HepG2 (cell line): Measurements from ENCODE around the gene VAMP4. TPM values are rescaled to one million over a fixed set of nuclear protein-coding genes. Genes with fewer than 3 reads are reported as not detected.

Experiments used
- ARID2 ChIP-seq: sonication (generic); formaldehyde crosslinking; IDR thresholded peaks from 2 replicates; pipeline ENCODE4 v1.8.1; 2022; ENCODE audit warnings: mild to moderate bottlenecking, missing genetic modification reagents, borderline replicate concordance
- ELF4 ChIP-seq: sonication (generic); formaldehyde crosslinking; IDR thresholded peaks from 2 replicates; pipeline ENCODE4 v1.5.0; 2020; ENCODE audit warnings: missing genetic modification reagents, mild to moderate bottlenecking, moderate library complexity, borderline replicate concordance
- KDM3A ChIP-seq: IDR thresholded peaks from 2 replicates; pipeline ENCODE4 v1.6.1; 2018; ENCODE audit warnings: low read depth, missing compliant biosample characterization
- MATR3 ChIP-seq: sonication (generic); formaldehyde crosslinking; IDR thresholded peaks from 2 replicates; pipeline ENCODE4 v1.4.0; 2020; ENCODE audit warnings: missing genetic modification reagents
- RFX3 ChIP-seq: IDR thresholded peaks from 2 replicates; pipeline ENCODE4 v1.6.1; 2016; ENCODE audit warnings: missing biosample characterization, missing genetic modification reagents
- TEAD2 ChIP-seq: sonication (generic); formaldehyde crosslinking; IDR thresholded peaks from 2 replicates; pipeline ENCODE4 v1.9.0; 2021; ENCODE audit warnings: missing genetic modification reagents
- polyA plus RNA-seq, 8 experiments: library from polyadenylated mRNA; depleted of rRNA in 3 of 8; stranded (reverse) in 7 of 8; unstranded in 1 of 8; fragments of >200 nt; fragmentation: Illumina TruSeq in 4 of 8; extraction: Trizol in 4 of 8; gene quantifications; 2 replicates each; pipeline versions ENCODE4 v1.2.1 to v1.2.3, GENCODE V29; 2011 to 2016; ENCODE audit warnings: low read depth in 4 of 8, missing spikeins in 1 of 8, mixed read lengths in 1 of 8; ENCODE audit not compliant: insufficient read depth in 1 of 8
- total RNA-seq, 5 experiments: library from RNA; depleted of rRNA; stranded (reverse); fragments of >200 nt; fragmentation: Illumina TruSeq; extraction: Trizol; gene quantifications; 2 replicates each; pipeline ENCODE4 v1.2.3, GENCODE V29; 2016; ENCODE audit warnings: low read depth in 1 of 5
- TF ChIP-seq, protein P1 (sequence below): sonication (generic); formaldehyde crosslinking; IDR thresholded peaks from 2 replicates; pipeline ENCODE4 v1.5.1; 2020; ENCODE audit warnings: missing genetic modification reagents, mild to moderate bottlenecking, borderline replicate concordance
- TF ChIP-seq, protein P2 (sequence below): fragments of 450-650 bp; IDR thresholded peaks from 2 replicates; pipeline ENCODE4 v1.6.1; 2017; ENCODE audit warnings: mild to moderate bottlenecking
- TF ChIP-seq, protein P3 (sequence below): sonication (generic); formaldehyde crosslinking; IDR thresholded peaks from 2 replicates; pipeline ENCODE4 v1.5.0; 2020; ENCODE audit warnings: mild to moderate bottlenecking, missing genetic modification reagents, borderline replicate concordance

The VAMP4 gene
- total and polyA plus RNA-seq, 2 of the 13 experiments (the other 11 are each of a cell fraction or from before 2014, with no cell fraction given): 1.4 to 2.0 TPM

DNA sequence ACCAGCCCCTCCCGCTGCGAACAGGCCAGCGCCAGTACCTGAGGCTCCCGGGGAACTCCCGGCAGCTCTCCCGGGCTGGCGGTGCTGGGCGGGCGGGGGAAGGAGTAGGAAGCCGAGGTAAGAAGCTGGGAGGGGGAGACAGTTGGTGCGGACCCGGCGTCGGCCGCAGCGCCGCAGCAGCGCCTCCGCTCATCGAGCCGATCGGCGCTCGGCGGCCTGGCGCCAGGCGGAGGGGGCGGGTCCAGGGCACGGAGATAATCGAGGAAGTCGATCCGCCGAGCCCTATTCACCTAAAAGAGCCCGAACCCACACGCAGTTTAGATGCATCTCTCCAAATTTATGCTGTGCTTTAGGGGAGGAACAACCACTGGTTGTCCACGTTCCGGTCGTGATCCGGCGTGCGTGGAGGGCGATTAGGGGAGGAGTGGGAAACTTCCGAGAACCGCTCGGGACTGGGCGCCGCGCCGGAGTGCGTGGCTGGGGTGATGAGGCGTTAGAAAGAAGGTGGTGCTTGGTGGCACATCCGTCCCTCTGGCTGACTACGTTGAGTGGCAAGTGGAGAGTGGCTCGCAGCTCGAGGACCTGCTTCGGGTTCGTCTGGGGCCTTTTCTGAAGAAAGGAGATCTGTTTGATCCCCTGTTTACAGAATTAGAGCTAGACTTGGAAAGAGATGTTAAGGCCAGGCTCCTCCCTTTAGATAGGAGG is at the start of gene VAMP4 (continued):
- TF ChIP-seq, protein P1, sequence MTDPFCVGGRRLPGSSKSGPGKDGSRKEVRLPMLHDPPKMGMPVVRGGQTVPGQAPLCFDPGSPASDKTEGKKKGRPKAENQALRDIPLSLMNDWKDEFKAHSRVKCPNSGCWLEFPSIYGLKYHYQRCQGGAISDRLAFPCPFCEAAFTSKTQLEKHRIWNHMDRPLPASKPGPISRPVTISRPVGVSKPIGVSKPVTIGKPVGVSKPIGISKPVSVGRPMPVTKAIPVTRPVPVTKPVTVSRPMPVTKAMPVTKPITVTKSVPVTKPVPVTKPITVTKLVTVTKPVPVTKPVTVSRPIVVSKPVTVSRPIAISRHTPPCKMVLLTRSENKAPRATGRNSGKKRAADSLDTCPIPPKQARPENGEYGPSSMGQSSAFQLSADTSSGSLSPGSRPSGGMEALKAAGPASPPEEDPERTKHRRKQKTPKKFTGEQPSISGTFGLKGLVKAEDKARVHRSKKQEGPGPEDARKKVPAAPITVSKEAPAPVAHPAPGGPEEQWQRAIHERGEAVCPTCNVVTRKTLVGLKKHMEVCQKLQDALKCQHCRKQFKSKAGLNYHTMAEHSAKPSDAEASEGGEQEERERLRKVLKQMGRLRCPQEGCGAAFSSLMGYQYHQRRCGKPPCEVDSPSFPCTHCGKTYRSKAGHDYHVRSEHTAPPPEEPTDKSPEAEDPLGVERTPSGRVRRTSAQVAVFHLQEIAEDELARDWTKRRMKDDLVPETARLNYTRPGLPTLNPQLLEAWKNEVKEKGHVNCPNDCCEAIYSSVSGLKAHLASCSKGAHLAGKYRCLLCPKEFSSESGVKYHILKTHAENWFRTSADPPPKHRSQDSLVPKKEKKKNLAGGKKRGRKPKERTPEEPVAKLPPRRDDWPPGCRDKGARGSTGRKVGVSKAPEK (CRISPR knock-in tag): no peak
- TF ChIP-seq ARID2 (CRISPR knock-in tag) (peak; percentile 71), RFX3 (CRISPR knock-in tag) (0 out of 2 replicates have a peak, but pooled peaks have one; percentile 9), KDM3A (CRISPR knock-in tag) (0 out of 2 replicates have a peak, but pooled peaks have one; percentile 58), ELF4 (CRISPR knock-in tag) (no peak), TEAD2 (CRISPR knock-in tag) (no peak), MATR3 (no peak)
- TF ChIP-seq, protein P2, sequence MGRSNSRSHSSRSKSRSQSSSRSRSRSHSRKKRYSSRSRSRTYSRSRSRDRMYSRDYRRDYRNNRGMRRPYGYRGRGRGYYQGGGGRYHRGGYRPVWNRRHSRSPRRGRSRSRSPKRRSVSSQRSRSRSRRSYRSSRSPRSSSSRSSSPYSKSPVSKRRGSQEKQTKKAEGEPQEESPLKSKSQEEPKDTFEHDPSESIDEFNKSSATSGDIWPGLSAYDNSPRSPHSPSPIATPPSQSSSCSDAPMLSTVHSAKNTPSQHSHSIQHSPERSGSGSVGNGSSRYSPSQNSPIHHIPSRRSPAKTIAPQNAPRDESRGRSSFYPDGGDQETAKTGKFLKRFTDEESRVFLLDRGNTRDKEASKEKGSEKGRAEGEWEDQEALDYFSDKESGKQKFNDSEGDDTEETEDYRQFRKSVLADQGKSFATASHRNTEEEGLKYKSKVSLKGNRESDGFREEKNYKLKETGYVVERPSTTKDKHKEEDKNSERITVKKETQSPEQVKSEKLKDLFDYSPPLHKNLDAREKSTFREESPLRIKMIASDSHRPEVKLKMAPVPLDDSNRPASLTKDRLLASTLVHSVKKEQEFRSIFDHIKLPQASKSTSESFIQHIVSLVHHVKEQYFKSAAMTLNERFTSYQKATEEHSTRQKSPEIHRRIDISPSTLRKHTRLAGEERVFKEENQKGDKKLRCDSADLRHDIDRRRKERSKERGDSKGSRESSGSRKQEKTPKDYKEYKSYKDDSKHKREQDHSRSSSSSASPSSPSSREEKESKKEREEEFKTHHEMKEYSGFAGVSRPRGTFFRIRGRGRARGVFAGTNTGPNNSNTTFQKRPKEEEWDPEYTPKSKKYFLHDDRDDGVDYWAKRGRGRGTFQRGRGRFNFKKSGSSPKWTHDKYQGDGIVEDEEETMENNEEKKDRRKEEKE: no peak
- TF ChIP-seq, protein P3, sequence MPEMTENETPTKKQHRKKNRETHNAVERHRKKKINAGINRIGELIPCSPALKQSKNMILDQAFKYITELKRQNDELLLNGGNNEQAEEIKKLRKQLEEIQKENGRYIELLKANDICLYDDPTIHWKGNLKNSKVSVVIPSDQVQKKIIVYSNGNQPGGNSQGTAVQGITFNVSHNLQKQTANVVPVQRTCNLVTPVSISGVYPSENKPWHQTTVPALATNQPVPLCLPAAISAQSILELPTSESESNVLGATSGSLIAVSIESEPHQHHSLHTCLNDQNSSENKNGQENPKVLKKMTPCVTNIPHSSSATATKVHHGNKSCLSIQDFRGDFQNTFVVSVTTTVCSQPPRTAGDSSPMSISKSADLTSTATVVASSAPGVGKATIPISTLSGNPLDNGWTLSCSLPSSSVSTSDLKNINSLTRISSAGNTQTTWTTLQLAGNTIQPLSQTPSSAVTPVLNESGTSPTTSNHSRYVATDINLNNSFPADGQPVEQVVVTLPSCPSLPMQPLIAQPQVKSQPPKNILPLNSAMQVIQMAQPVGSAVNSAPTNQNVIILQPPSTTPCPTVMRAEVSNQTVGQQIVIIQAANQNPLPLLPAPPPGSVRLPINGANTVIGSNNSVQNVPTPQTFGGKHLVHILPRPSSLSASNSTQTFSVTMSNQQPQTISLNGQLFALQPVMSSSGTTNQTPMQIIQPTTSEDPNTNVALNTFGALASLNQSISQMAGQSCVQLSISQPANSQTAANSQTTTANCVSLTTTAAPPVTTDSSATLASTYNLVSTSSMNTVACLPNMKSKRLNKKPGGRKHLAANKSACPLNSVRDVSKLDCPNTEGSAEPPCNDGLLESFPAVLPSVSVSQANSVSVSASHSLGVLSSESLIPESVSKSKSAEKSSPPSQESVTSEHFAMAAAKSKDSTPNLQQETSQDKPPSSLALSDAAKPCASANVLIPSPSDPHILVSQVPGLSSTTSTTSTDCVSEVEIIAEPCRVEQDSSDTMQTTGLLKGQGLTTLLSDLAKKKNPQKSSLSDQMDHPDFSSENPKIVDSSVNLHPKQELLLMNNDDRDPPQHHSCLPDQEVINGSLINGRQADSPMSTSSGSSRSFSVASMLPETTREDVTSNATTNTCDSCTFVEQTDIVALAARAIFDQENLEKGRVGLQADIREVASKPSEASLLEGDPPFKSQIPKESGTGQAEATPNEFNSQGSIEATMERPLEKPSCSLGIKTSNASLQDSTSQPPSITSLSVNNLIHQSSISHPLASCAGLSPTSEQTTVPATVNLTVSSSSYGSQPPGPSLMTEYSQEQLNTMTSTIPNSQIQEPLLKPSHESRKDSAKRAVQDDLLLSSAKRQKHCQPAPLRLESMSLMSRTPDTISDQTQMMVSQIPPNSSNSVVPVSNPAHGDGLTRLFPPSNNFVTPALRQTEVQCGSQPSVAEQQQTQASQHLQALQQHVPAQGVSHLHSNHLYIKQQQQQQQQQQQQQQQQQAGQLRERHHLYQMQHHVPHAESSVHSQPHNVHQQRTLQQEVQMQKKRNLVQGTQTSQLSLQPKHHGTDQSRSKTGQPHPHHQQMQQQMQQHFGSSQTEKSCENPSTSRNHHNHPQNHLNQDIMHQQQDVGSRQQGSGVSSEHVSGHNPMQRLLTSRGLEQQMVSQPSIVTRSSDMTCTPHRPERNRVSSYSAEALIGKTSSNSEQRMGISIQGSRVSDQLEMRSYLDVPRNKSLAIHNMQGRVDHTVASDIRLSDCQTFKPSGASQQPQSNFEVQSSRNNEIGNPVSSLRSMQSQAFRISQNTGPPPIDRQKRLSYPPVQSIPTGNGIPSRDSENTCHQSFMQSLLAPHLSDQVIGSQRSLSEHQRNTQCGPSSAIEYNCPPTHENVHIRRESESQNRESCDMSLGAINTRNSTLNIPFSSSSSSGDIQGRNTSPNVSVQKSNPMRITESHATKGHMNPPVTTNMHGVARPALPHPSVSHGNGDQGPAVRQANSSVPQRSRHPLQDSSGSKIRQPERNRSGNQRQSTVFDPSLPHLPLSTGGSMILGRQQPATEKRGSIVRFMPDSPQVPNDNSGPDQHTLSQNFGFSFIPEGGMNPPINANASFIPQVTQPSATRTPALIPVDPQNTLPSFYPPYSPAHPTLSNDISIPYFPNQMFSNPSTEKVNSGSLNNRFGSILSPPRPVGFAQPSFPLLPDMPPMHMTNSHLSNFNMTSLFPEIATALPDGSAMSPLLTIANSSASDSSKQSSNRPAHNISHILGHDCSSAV: 0 out of 2 replicates have a peak, but pooled peaks have one; percentile 30
